Measurements from ENCODE around the gene CDK7. TPM values are rescaled to one million over a fixed set of nuclear protein-coding genes. Genes with fewer than 3 reads are reported as not detected.

Gene CDK7
- total and polyA plus RNA-seq, 4 donors: 6.9 to 15.0 (median 7.9) TPM

DNA sequence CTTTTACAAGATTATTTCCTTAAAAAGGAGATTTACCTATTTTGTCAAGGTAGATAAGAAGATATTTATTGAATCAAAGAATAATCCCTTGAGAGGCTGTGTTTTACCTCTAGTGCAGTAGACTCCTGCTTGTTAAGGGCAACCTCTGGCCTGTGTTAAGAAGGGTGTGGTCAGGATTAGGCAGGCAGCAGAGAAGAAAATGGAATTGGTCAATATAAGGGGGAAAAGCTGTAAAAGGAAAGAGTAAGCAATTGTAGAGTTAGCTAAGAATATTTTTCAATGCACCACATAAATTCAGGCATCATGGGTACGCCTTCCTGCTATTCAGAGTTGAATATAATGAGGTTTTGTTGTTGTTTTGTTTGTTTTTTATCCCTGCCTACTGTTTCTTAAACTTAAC lies 91.7 kb downstream of the CDK7 start:
- H3K27me3 ChIP-seq (ENCODE audit: control insufficient read depth in 4 of 4, insufficient read depth in 4 of 4, low read length in 3 of 4): no peaks in the 10 kb centered on the region
- TF ChIP-seq RXRA (IDR thresholded peaks at IDR 0.05) (no peak), HNF4A (conservative IDR thresholded peaks at IDR 0.05) (no peak), RAD21 (IDR thresholded peaks at IDR 0.05) (no peak), TAF1 (conservative IDR thresholded peaks at IDR 0.05) (no peak), FOXA2 (IDR thresholded peaks at IDR 0.05) (no peak), JUND (IDR thresholded peaks at IDR 0.05) (no peak), GABPA (IDR thresholded peaks at IDR 0.05 in 1 of 2, conservative IDR thresholded peaks at IDR 0.05 in 1 of 2) (no peak), YY1 (IDR thresholded peaks at IDR 0.05) (no peak), EGR1 (IDR thresholded peaks at IDR 0.05; ENCODE audit: low read depth in 2 of 2) (no peak), SP1 (IDR thresholded peaks at IDR 0.05) (no peak), HNF4G (IDR thresholded peaks at IDR 0.05) (no peak)
- TF ChIP-seq, protein P1, sequence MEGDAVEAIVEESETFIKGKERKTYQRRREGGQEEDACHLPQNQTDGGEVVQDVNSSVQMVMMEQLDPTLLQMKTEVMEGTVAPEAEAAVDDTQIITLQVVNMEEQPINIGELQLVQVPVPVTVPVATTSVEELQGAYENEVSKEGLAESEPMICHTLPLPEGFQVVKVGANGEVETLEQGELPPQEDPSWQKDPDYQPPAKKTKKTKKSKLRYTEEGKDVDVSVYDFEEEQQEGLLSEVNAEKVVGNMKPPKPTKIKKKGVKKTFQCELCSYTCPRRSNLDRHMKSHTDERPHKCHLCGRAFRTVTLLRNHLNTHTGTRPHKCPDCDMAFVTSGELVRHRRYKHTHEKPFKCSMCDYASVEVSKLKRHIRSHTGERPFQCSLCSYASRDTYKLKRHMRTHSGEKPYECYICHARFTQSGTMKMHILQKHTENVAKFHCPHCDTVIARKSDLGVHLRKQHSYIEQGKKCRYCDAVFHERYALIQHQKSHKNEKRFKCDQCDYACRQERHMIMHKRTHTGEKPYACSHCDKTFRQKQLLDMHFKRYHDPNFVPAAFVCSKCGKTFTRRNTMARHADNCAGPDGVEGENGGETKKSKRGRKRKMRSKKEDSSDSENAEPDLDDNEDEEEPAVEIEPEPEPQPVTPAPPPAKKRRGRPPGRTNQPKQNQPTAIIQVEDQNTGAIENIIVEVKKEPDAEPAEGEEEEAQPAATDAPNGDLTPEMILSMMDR (IDR thresholded peaks at IDR 0.05; ENCODE audit: low read depth, low read length, missing input control): no peak
- TF ChIP-seq, protein P2, sequence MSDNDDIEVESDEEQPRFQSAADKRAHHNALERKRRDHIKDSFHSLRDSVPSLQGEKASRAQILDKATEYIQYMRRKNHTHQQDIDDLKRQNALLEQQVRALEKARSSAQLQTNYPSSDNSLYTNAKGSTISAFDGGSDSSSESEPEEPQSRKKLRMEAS (IDR thresholded peaks at IDR 0.05): no peak
- TF ChIP-seq, protein P3, sequence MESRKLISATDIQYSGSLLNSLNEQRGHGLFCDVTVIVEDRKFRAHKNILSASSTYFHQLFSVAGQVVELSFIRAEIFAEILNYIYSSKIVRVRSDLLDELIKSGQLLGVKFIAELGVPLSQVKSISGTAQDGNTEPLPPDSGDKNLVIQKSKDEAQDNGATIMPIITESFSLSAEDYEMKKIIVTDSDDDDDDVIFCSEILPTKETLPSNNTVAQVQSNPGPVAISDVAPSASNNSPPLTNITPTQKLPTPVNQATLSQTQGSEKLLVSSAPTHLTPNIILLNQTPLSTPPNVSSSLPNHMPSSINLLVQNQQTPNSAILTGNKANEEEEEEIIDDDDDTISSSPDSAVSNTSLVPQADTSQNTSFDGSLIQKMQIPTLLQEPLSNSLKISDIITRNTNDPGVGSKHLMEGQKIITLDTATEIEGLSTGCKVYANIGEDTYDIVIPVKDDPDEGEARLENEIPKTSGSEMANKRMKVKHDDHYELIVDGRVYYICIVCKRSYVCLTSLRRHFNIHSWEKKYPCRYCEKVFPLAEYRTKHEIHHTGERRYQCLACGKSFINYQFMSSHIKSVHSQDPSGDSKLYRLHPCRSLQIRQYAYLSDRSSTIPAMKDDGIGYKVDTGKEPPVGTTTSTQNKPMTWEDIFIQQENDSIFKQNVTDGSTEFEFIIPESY (IDR thresholded peaks at IDR 0.05): no peak
- TF ChIP-seq, protein P4, sequence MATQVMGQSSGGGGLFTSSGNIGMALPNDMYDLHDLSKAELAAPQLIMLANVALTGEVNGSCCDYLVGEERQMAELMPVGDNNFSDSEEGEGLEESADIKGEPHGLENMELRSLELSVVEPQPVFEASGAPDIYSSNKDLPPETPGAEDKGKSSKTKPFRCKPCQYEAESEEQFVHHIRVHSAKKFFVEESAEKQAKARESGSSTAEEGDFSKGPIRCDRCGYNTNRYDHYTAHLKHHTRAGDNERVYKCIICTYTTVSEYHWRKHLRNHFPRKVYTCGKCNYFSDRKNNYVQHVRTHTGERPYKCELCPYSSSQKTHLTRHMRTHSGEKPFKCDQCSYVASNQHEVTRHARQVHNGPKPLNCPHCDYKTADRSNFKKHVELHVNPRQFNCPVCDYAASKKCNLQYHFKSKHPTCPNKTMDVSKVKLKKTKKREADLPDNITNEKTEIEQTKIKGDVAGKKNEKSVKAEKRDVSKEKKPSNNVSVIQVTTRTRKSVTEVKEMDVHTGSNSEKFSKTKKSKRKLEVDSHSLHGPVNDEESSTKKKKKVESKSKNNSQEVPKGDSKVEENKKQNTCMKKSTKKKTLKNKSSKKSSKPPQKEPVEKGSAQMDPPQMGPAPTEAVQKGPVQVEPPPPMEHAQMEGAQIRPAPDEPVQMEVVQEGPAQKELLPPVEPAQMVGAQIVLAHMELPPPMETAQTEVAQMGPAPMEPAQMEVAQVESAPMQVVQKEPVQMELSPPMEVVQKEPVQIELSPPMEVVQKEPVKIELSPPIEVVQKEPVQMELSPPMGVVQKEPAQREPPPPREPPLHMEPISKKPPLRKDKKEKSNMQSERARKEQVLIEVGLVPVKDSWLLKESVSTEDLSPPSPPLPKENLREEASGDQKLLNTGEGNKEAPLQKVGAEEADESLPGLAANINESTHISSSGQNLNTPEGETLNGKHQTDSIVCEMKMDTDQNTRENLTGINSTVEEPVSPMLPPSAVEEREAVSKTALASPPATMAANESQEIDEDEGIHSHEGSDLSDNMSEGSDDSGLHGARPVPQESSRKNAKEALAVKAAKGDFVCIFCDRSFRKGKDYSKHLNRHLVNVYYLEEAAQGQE (IDR thresholded peaks at IDR 0.05): no peak
- TF ChIP-seq, protein P5, sequence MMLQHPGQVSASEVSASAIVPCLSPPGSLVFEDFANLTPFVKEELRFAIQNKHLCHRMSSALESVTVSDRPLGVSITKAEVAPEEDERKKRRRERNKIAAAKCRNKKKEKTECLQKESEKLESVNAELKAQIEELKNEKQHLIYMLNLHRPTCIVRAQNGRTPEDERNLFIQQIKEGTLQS (IDR thresholded peaks at IDR 0.05): no peak
- no peak overlapping the region for H3K9ac ChIP-seq (ENCODE audit: low read depth in 1 of 2, low read length in 2 of 2)
- no peaks in the 10 kb centered on the region for H3K36me3 ChIP-seq (ENCODE audit: control insufficient read depth in 4 of 4, insufficient read depth in 3 of 4, low read depth in 1 of 4, low read length in 3 of 4)
- H3K9me3 ChIP-seq (ENCODE audit: control insufficient read depth in 4 of 4, low read length in 3 of 4): no peaks in the 10 kb centered on the region
- DNase-seq (ENCODE audit: low spot score): no peak
- 89% methylated on average over 1 of the region's 1 CpG for WGBS
- no peak overlapping the region for H3K27ac ChIP-seq (ENCODE audit: low read depth in 1 of 2, low read length in 2 of 2)
- H3K4me3 ChIP-seq (ENCODE audit: low read depth in 1 of 3, low read length in 3 of 3): no peak overlapping the region
- H3K4me1 ChIP-seq (ENCODE audit: control insufficient read depth in 4 of 4, insufficient read depth in 4 of 4, low read length in 3 of 4): peaks cover 0 to 5% (median 1%) of the 10 kb centered on the region in 4 donors

Other genes with a start within 250 kb of the CDK7 start
- gene SLC30A5, start 140.9 kb upstream of the CDK7 start, total RNA-seq: 10 to 100 TPM; 28.9 to 37.8 TPM
- gene SLC30A5, start 140.9 kb upstream of the CDK7 start, polyA plus RNA-seq: 10 to 100 TPM; 15.5 to 23.5 TPM
- gene CCNB1, start 67.7 kb upstream of the CDK7 start, total RNA-seq: 10 to 100 TPM in 1 of 2 donors, 1 to 10 TPM in 1; 1.0 to 82.5 TPM
- gene CCNB1, start 67.7 kb upstream of the CDK7 start, polyA plus RNA-seq: 1 to 10 TPM; 5.2 to 6.3 TPM
- 10 to 100 TPM in 1 of 2 donors, under 1 TPM in 1; 0.42 to 14.6 TPM for gene CENPH, start 45.3 kb upstream of the CDK7 start, total RNA-seq
- 1 to 10 TPM in 1 of 2 donors, under 1 TPM in 1; 0.33 to 1.1 TPM for gene CENPH, start 45.3 kb upstream of the CDK7 start, polyA plus RNA-seq
- gene CCDC125, start 97.9 kb downstream of the CDK7 start, total RNA-seq: 10 to 100 TPM in 1 of 2 donors, 1 to 10 TPM in 1; 9.9 to 17.0 TPM
- 1 to 10 TPM; 5.3 to 6.5 TPM for gene CCDC125, start 97.9 kb downstream of the CDK7 start, polyA plus RNA-seq
- 10 to 100 TPM; 17.7 to 18.7 TPM for gene AK6, start 134.6 kb downstream of the CDK7 start, total RNA-seq
- 10 to 100 TPM; 28.2 to 54.6 TPM for gene AK6, start 134.6 kb downstream of the CDK7 start, polyA plus RNA-seq
- gene TAF9, start 134.6 kb downstream of the CDK7 start, total RNA-seq: 10 to 100 TPM; 30.5 to 38.8 TPM
- gene TAF9, start 134.6 kb downstream of the CDK7 start, polyA plus RNA-seq: 10 to 100 TPM; 27.3 to 51.5 TPM
- gene RAD17, start 134.9 kb downstream of the CDK7 start, total RNA-seq: 10 to 100 TPM; 14.4 to 14.5 TPM
- gene RAD17, start 134.9 kb downstream of the CDK7 start, polyA plus RNA-seq: 1 to 10 TPM; 6.0 to 9.1 TPM
- 10 to 100 TPM; 13.1 to 20.2 TPM for gene MARVELD2, start 180.2 kb downstream of the CDK7 start, total RNA-seq
- 10 to 100 TPM in 1 of 2 donors, 1 to 10 TPM in 1; 9.4 to 11.5 TPM for gene MARVELD2, start 180.2 kb downstream of the CDK7 start, polyA plus RNA-seq

Measured in liver (tissue), 9 donors.